Right lobe of liver (tissue), 6 donors: Measurements from ENCODE around the gene TNIP1. TPM values are rescaled to one million over a fixed set of nuclear protein-coding genes. Genes with fewer than 3 reads are reported as not detected.

Experiments used
- ATAC-seq, 4 donors: fragments of 200-7000 bp; cut with Tn5 transposase; one replicate each; pipeline ENCODE4 v1.9.1; 2020; ENCODE audit warnings: mild to moderate bottlenecking in 4 of 4, moderate library complexity in 4 of 4
- DNase-seq, 3 donors: peaks; one replicate each; pipeline ENCODE4 v3.0.0-alpha.2; 2020
- H3K27ac ChIP-seq, 3 donors: fragments of 200-600 bp; one replicate each; pipeline ENCODE4 v1.8.0; 2022
- H3K27me3 ChIP-seq, 2 donors: fragments of 200-600 bp; one replicate each; pipeline ENCODE4 v1.8.0; 2022
- H3K36me3 ChIP-seq, 4 donors: fragments of 200-600 bp; sonication (generic) in 1 of 4; one replicate each; pipeline versions ENCODE4 v1.5.1 to v1.8.0; 2017 to 2022; ENCODE audit warnings: control low read depth in 1 of 4
- H3K4me1 ChIP-seq, 4 donors: fragments of 200-600 bp; sonication (generic) in 1 of 4; one replicate each; pipeline versions ENCODE4 v1.5.1 to v1.8.0; 2017 to 2022; ENCODE audit warnings: control low read depth in 1 of 4
- H3K4me3 ChIP-seq, 3 donors: fragments of 200-600 bp; one replicate each; pipeline ENCODE4 v1.8.0; 2022
- H3K9me3 ChIP-seq, 4 donors: fragments of 200-600 bp; sonication (generic) in 1 of 4; one replicate each; pipeline versions ENCODE4 v1.5.1 to v1.8.0; 2017 to 2022; ENCODE audit warnings: control low read depth in 1 of 4
- POLR2A ChIP-seq: fragments of 450-650 bp; IDR thresholded peaks from one replicate; pipeline ENCODE4 v1.6.1; 2017; ENCODE audit warnings: antibody characterized with exemption, mild to moderate bottlenecking
- WGBS: methylation state at CpG from one replicate; pipeline ENCODE4 v1.1.6; 2018; ENCODE audit warnings: low coverage, low lambda C conversion rate; ENCODE audit not compliant: insufficient coverage; ENCODE audit errors: missing lambda C conversion rate; 5-methylcytosine and 5-hydroxymethylcytosine counted together
- intact Hi-C, 2 donors: fragments of 100-400 bp; cut with DNase I; formaldehyde crosslinking; loops; one replicate each; pipeline versions ENCODE4 v1.11.2 to v1.14.1; 2022
- total RNA-seq, 6 experiments: library from RNA; depleted of rRNA in 2 of 6; stranded (reverse); fragments of >200 nt in 2 of 6; fragmentation: NEBNext Ultra II Directional in 3 of 6; extraction: Animal tissue kit (Norgen Biotek cat#: 25700) in 3 of 6; gene quantifications; one replicate each; pipeline versions ENCODE4 v1.1.0 to v1.2.4, GENCODE V29; 2016 to 2023
- TF ChIP-seq, protein P1 (sequence below), 4 donors: fragments of 200-600 bp in 3 of 4; fragments of 450-650 bp in 1 of 4; IDR thresholded peaks; one replicate each; pipeline versions ENCODE4 v1.5.1 to v1.8.0; 2016 to 2022; ENCODE audit warnings: antibody characterized with exemption in 4 of 4, mild to moderate bottlenecking in 2 of 4
- donor health status: DM: no; HTN: yes; CAD: no.
- donor health status: DM: no; HTN: no; CAD: no.
- donor health status: DM: no; HTN: no; CAD: no.
- donor health status: DM: no; HTN: yes; CAD: no.
- donor health status: DM: no; HTN: yes; CAD: no.

The TNIP1 gene
- total RNA-seq, 6 experiments from 2014 or later: 70.1 to 155 (median 79.1) TPM

- Histone ChIP-seq H3K27ac (peak overlapping the region; percentile 77 to 86 (median 77)), H3K4me3 (no peak overlapping the region), H3K36me3 (peaks cover 6 to 57% (median 15%) of the 10 kb centered on the region in 4 donors), H3K9me3 (no peaks in the 10 kb centered on the region), H3K4me1 (peaks cover 0 to 61% (median 33%) of the 10 kb centered on the region in 4 donors), H3K27me3 (no peaks in the 10 kb centered on the region)
- no peak for DNase-seq
- intact Hi-C loops: loop anchor here in 1 of 2 donors (5.0 kb wide), 1 partner anchor 32 kb away; no protein-coding TSS in a partner anchor
- 62% methylated on average over 5 of the region's 9 CpGs for WGBS
- no peak for ATAC-seq
- TF ChIP-seq, protein P1, sequence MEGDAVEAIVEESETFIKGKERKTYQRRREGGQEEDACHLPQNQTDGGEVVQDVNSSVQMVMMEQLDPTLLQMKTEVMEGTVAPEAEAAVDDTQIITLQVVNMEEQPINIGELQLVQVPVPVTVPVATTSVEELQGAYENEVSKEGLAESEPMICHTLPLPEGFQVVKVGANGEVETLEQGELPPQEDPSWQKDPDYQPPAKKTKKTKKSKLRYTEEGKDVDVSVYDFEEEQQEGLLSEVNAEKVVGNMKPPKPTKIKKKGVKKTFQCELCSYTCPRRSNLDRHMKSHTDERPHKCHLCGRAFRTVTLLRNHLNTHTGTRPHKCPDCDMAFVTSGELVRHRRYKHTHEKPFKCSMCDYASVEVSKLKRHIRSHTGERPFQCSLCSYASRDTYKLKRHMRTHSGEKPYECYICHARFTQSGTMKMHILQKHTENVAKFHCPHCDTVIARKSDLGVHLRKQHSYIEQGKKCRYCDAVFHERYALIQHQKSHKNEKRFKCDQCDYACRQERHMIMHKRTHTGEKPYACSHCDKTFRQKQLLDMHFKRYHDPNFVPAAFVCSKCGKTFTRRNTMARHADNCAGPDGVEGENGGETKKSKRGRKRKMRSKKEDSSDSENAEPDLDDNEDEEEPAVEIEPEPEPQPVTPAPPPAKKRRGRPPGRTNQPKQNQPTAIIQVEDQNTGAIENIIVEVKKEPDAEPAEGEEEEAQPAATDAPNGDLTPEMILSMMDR (IDR thresholded peaks at IDR 0.05): no peak
- no peak for TF ChIP-seq POLR2A
Measured at GRCh38 chr5:151039665-151040064, 41.2 kb downstream of the TNIP1 start.

DNA sequence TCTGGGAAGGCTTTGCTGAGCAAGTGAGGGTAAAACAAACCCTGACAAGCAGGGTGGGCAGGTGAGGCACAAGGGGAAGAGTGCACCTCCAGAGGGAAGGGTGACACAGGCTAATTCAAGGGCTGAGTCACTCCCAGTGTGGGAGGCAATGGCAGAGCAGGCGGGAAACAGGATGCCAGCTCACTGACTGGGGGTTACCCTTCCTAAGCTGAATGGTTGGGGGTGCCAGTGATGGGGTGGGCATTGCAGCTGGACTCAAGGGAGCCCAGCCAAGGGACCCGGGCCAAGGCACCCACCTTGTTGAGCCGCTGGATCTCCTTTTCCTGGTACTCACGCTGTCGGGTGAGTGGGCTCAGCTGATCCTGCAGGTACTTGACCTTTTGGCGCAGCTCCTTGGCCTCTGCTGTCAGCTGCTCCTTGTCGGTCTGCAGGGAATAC is 42.0 kb downstream of the TNIP1 start:
- 29% methylated on average over 1 of the region's 7 CpGs for WGBS
- intact Hi-C loops: no loop called here
- Histone ChIP-seq H3K9me3 (no peaks in the 10 kb centered on the region), H3K36me3 (peaks cover 6 to 48% (median 16%) of the 10 kb centered on the region in 4 donors), H3K4me3 (no peak overlapping the region), H3K4me1 (peaks cover 0 to 61% (median 33%) of the 10 kb centered on the region in 4 donors), H3K27me3 (no peaks in the 10 kb centered on the region), H3K27ac (peak overlapping the region; percentile 77 to 86 (median 77))
- ATAC-seq: peak in 1 of 4 donors; percentile 17
- DNase-seq: no peak
- no peak for TF ChIP-seq POLR2A
- TF ChIP-seq, protein P1 (IDR thresholded peaks at IDR 0.05): no peak

GRCh38 chr5:151038412-151038745 is 42.5 kb downstream of the TNIP1 start:
- intact Hi-C loops: no loop called here
- no peaks in the 10 kb centered on the region for H3K27me3 ChIP-seq
- no peak for DNase-seq
- H3K27ac ChIP-seq: peak overlapping the region; percentile 77 to 86 (median 77)
- peaks cover 6 to 48% (median 16%) of the 10 kb centered on the region in 4 donors for H3K36me3 ChIP-seq
- ATAC-seq: no peak
- peaks cover 0 to 61% (median 33%) of the 10 kb centered on the region in 4 donors for H3K4me1 ChIP-seq
- no peaks in the 10 kb centered on the region for H3K9me3 ChIP-seq
- no peak overlapping the region for H3K4me3 ChIP-seq
- 47% methylated on average over 4 of the region's 8 CpGs for WGBS
- no peak for TF ChIP-seq POLR2A
- TF ChIP-seq, protein P1 (IDR thresholded peaks at IDR 0.05): no peak

DNA sequence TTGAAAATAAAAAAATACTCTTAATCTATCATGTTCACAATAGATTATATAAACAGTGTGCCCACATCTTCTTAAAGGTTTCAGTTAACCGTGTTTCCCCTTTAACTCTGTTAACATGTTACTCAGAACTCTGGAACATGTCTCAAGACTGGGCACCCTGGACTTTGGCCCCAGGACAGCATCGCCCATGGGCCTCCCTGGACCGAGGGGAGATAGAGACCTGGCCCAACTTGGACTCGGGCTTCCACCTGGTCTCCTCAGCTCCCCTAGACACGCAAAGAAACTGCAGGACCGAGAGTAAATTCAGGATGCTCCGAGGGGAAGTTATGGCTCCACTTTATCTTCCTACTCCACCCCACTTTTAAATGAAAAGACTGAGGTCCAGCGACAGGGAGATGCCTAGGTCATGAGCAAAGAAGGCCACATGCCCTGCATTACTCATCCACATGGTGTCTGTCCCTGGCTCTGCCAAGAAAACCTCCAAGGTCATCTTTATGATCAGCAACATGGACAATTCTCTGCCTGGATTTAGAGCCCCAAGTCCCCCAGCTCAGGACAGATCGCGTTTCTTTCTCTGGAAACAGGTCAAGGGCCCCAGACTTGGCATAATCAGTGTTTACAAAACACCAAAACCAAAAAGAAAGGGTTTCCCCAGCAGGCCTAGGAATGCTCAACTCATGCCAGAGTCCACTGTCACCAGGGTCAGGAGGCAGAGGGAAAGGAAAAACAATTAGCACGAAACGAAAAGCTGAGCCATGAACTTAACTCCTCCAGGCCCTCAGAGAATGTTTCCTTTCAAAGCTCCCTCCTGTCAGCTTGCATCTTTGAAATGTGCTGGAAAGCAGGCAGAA is 43.0 kb downstream of the TNIP1 start:
- ATAC-seq: peak; percentile 45 to 66 (median 54)
- WGBS: 36% methylated on average over 10 of the region's 12 CpGs
- peaks cover 6 to 50% (median 16%) of the 10 kb centered on the region in 4 donors for H3K36me3 ChIP-seq
- H3K9me3 ChIP-seq: no peaks in the 10 kb centered on the region
- intact Hi-C loops: no loop called here
- peak in 1 of 3 donors; percentile 77 for DNase-seq
- no peak for TF ChIP-seq POLR2A
- peak overlapping the region; percentile 77 to 86 (median 77) for H3K27ac ChIP-seq
- H3K27me3 ChIP-seq: no peaks in the 10 kb centered on the region
- H3K4me3 ChIP-seq: no peak overlapping the region
- peaks cover 0 to 57% (median 30%) of the 10 kb centered on the region in 4 donors for H3K4me1 ChIP-seq

GRCh38 chr5:151036556-151036955 is 44.3 kb downstream of the TNIP1 start:
- TF ChIP-seq, protein P1 (IDR thresholded peaks at IDR 0.05): no peak
- TF ChIP-seq POLR2A: no peak
- H3K9me3 ChIP-seq: no peaks in the 10 kb centered on the region
- H3K27ac ChIP-seq: no peak overlapping the region
- DNase-seq: no peak
- peaks cover 8 to 55% (median 20%) of the 10 kb centered on the region in 4 donors for H3K36me3 ChIP-seq
- WGBS: 82% methylated on average over 6 of the region's 6 CpGs
- no peaks in the 10 kb centered on the region for H3K27me3 ChIP-seq
- no peak for ATAC-seq
- peaks cover 0 to 45% (median 23%) of the 10 kb centered on the region in 4 donors for H3K4me1 ChIP-seq
- H3K4me3 ChIP-seq: no peak overlapping the region
- intact Hi-C loops: no loop called here
